Measurements from ENCODE around the gene ERCC1. TPM values are rescaled to one million over a fixed set of nuclear protein-coding genes. Genes with fewer than 3 reads are reported as not detected.

The ERCC1 gene
- 120 and 164 TPM in 2 replicates for total RNA-seq
- 138 and 169 TPM in 2 replicates for polyA plus RNA-seq

GRCh38 chr19:45423589-45424190 lies at the start of gene ERCC1:
Gene ERCC1, minus strand, starts transcription at chr19:45423917. Its CDS starts 543 bp downstream, at chr19:45423374.
- Histone ChIP-seq H3K36me3 (peaks cover 8% of the 10 kb centered on the region), H3K27me3 (no peaks in the 10 kb centered on the region), H3K4me3 (peak within 1 kb of the TSS; percentile 53), H3K4me1 (ENCODE audit: low read depth) (peaks cover 11% of the 10 kb centered on the region), H3K27ac (peak within 1 kb of the TSS; percentile 86), H3K9me3 (ENCODE audit: low read depth) (no peaks in the 10 kb centered on the region)
- TF ChIP-seq CTCF (IDR thresholded peaks at IDR 0.05; ENCODE audit: low read depth, low read length), result no peak
- peak; percentile 97 to 99 for DNase-seq (ENCODE audit: low read depth in 1 of 2, low spot score in 1 of 2)

- H3K4me1 ChIP-seq (ENCODE audit: low read depth), result peaks cover 14% of the 10 kb centered on the region
- no peak for DNase-seq (ENCODE audit: low read depth in 1 of 2, low spot score in 1 of 2)
- H3K4me3 ChIP-seq, result no peak overlapping the region
- H3K27me3 ChIP-seq, result no peaks in the 10 kb centered on the region
- no peak overlapping the region for H3K27ac ChIP-seq
- no peaks in the 10 kb centered on the region for H3K9me3 ChIP-seq (ENCODE audit: low read depth)
- no peak for TF ChIP-seq CTCF (IDR thresholded peaks at IDR 0.05; ENCODE audit: low read depth, low read length)
- no peaks in the 10 kb centered on the region for H3K36me3 ChIP-seq
Measured at GRCh38 chr19:45473367-45473681, 49.6 kb upstream of the ERCC1 start.

GRCh38 chr19:45472563-45473366 lies 49.0 kb upstream of the ERCC1 start:
- DNase-seq (ENCODE audit: low read depth in 1 of 2, low spot score in 1 of 2), result peak in 1 of 2 donors; percentile 39
- no peaks in the 10 kb centered on the region for H3K36me3 ChIP-seq
- H3K4me3 ChIP-seq, result no peak overlapping the region
- H3K27ac ChIP-seq, result no peak overlapping the region
- TF ChIP-seq CTCF (IDR thresholded peaks at IDR 0.05; ENCODE audit: low read depth, low read length), result no peak
- no peaks in the 10 kb centered on the region for H3K27me3 ChIP-seq
- peaks cover 14% of the 10 kb centered on the region for H3K4me1 ChIP-seq (ENCODE audit: low read depth)
- no peaks in the 10 kb centered on the region for H3K9me3 ChIP-seq (ENCODE audit: low read depth)

GRCh38 chr19:45471931-45472562 lies 48.3 kb upstream of the ERCC1 start:
- peaks cover 14% of the 10 kb centered on the region for H3K4me1 ChIP-seq (ENCODE audit: low read depth)
- TF ChIP-seq CTCF (IDR thresholded peaks at IDR 0.05; ENCODE audit: low read depth, low read length), result no peak
- H3K9me3 ChIP-seq (ENCODE audit: low read depth), result no peaks in the 10 kb centered on the region
- no peak overlapping the region for H3K27ac ChIP-seq
- H3K27me3 ChIP-seq, result no peaks in the 10 kb centered on the region
- H3K4me3 ChIP-seq, result no peak overlapping the region
- peak in 1 of 2 donors; percentile 20 for DNase-seq (ENCODE audit: low read depth in 1 of 2, low spot score in 1 of 2)
- H3K36me3 ChIP-seq, result no peaks in the 10 kb centered on the region

GRCh38 chr19:45471111-45471930 lies 47.6 kb upstream of the ERCC1 start:
- H3K4me3 ChIP-seq, result no peak overlapping the region
- H3K27ac ChIP-seq, result no peak overlapping the region
- H3K4me1 ChIP-seq (ENCODE audit: low read depth), result peaks cover 14% of the 10 kb centered on the region
- no peaks in the 10 kb centered on the region for H3K27me3 ChIP-seq
- DNase-seq (ENCODE audit: low read depth in 1 of 2, low spot score in 1 of 2), result peak in 1 of 2 donors; percentile 32
- H3K36me3 ChIP-seq, result no peaks in the 10 kb centered on the region
- no peaks in the 10 kb centered on the region for H3K9me3 ChIP-seq (ENCODE audit: low read depth)
- TF ChIP-seq CTCF (IDR thresholded peaks at IDR 0.05; ENCODE audit: low read depth, low read length), result no peak

Data from cardiac muscle cell (in vitro differentiated cells and primary cell).